ENCODE results near the gene YDJC. TPM values are rescaled to one million over a fixed set of nuclear protein-coding genes. Genes with fewer than 3 reads are reported as not detected.

The YDJC gene
- total and polyA plus RNA-seq, 2 of the 13 experiments (the other 11 are each of a cell fraction or from before 2014, with no cell fraction given): 15.3 to 32.0 TPM

GRCh38 chr22:21633481-21633880 is 3.7 kb upstream of the YDJC start:
- ATAC-seq: no peak
- POLR2A ChIA-PET: interaction anchor here (2.0 kb wide), 1 partner anchor 8 kb away, joined by 34 read pairs; the partner anchor contains the start of gene SDF2L1
- no TSS peak for BruUV-seq (replicated peaks)

GRCh38 chr22:21632931-21633330 is 3.1 kb upstream of the YDJC start:
- peaks cover 60% of the 10 kb centered on the region for H3K4me1 ChIP-seq (ENCODE audit: insufficient read depth, low read length)
- in situ Hi-C loops (cut with HindIII; ENCODE audit: extremely low pct_ligation_motif_present, low pct_unique_long_range_greater_than_20kb) (no loop called here), intact Hi-C loops (cut with micrococcal nuclease; ENCODE audit: unreplicated experiment) (no loop called here)
- peaks cover 2 to 7% of the 10 kb centered on the region in 2 experiments; a peak in 2 of 5 replicates for H3K36me3 ChIP-seq (replicated peaks in 1 of 2; ENCODE audit: control insufficient read depth in 1 of 2, insufficient read depth in 2 of 2, low read length in 2 of 2)
- H3K4me2 ChIP-seq (ENCODE audit: low read depth, low read length): 0 out of 2 replicates have a peak overlapping the region, but pooled peaks have one; percentile 18
- peaks cover 0 to 4% of the 10 kb centered on the region in 2 experiments; a peak in 2 of 5 replicates for H3K27me3 ChIP-seq (ENCODE audit: control insufficient read depth in 1 of 2, insufficient read depth in 2 of 2, low read length in 2 of 2)
- H3K27ac ChIP-seq (ENCODE audit: extremely low read length, insufficient read depth, low read length): no peak overlapping the region
- no peak for FAIRE-seq
- H3K9me3 ChIP-seq (ENCODE audit: low read length): no peaks in the 10 kb centered on the region
- no peak overlapping the region for H3K9ac ChIP-seq (ENCODE audit: insufficient read depth, low read depth, low read length)
- CTCF ChIA-PET (ENCODE audit: low intra/inter-chr PET ratio, low total read pairs): no interaction called here
- no peak for ATAC-seq
- H4K20me1 ChIP-seq (ENCODE audit: insufficient read depth, low read length): no peaks in the 10 kb centered on the region
- no TSS peak for BruUV-seq (replicated peaks)
- DNase-seq (ENCODE audit: low spot score): no peak
- 96% methylated on average over 6 of the region's 18 CpGs for WGBS (ENCODE audit: low lambda C conversion rate)
- POLR2A ChIA-PET: interaction anchor here (0.9 to 2.1 kb wide), 3 partner anchors 9 to 33 kb away, joined by 4 to 34 read pairs (median 9); partner anchors contain the start of genes PPIL2 and SDF2L1
- no peak overlapping the region for H2AFZ ChIP-seq (ENCODE audit: low read length)
- H3K4me3 ChIP-seq (replicated peaks in 1 of 3; ENCODE audit: insufficient read depth in 1 of 3, low read depth in 2 of 3, low read length in 3 of 3): no peak overlapping the region
- H3K79me2 ChIP-seq (ENCODE audit: insufficient read depth, low read length): peaks cover 16% of the 10 kb centered on the region
- TF ChIP-seq ZNF883 (CRISPR knock-in tag; IDR thresholded peaks at IDR 0.05; ENCODE audit: not compliant biosample characterization): no peak
- peak; percentile 4; the same call in 1 of the 2 replicates for TF ChIP-seq ZNF687 (CRISPR knock-in tag; IDR thresholded peaks at IDR 0.05)
- peak; percentile 5; the same call in 1 of the 2 replicates for TF ChIP-seq ZBTB38 (CRISPR knock-in tag; IDR thresholded peaks at IDR 0.05)
- TF ChIP-seq GATAD2A (CRISPR knock-in tag; IDR thresholded peaks at IDR 0.05): no peak
- TF ChIP-seq FOXO1 (CRISPR knock-in tag; IDR thresholded peaks at IDR 0.05): no peak
- TF ChIP-seq KAT8 (CRISPR knock-in tag; IDR thresholded peaks at IDR 0.05): no peak
- TF ChIP-seq TAF15 (IDR thresholded peaks at IDR 0.05; ENCODE audit: low read depth, low read length, poor library complexity, severe bottlenecking): no peak
- TF ChIP-seq ZSCAN31 (CRISPR knock-in tag; IDR thresholded peaks at IDR 0.05; ENCODE audit: low read depth): no peak
- TF ChIP-seq HMG20B (CRISPR knock-in tag; conservative IDR thresholded peaks at IDR 0.05): no peak
- no peak for TF ChIP-seq ASH2L (IDR thresholded peaks at IDR 0.05; ENCODE audit: insufficient read length, low read depth, low read length)
- no peak for TF ChIP-seq ZMAT5 (CRISPR knock-in tag; IDR thresholded peaks at IDR 0.05; ENCODE audit: borderline replicate concordance, low read depth)
- no peak for TF ChIP-seq ZBTB7B (CRISPR knock-in tag; IDR thresholded peaks at IDR 0.05)
- no peak for TF ChIP-seq ZNF850 (CRISPR knock-in tag; conservative IDR thresholded peaks at IDR 0.05)
- TF ChIP-seq ZNF552 (CRISPR knock-in tag; IDR thresholded peaks at IDR 0.05; ENCODE audit: borderline replicate concordance): no peak

More at GRCh38 chr22:21633481-21633880, 3.7 kb upstream of the YDJC start:
- no peak overlapping the region for H3K9ac ChIP-seq (ENCODE audit: insufficient read depth, low read depth, low read length)
- intact Hi-C loops (cut with micrococcal nuclease; ENCODE audit: unreplicated experiment) (no loop called here), in situ Hi-C loops (cut with HindIII; ENCODE audit: extremely low pct_ligation_motif_present, low pct_unique_long_range_greater_than_20kb) (no loop called here)
- DNase-seq (ENCODE audit: low spot score) (no peak), FAIRE-seq (no peak)
- H3K4me2 ChIP-seq (ENCODE audit: low read depth, low read length): no peak overlapping the region
- WGBS (ENCODE audit: low lambda C conversion rate): 46% methylated on average over 3 of the region's 4 CpGs
- H3K27me3 ChIP-seq (ENCODE audit: control insufficient read depth in 1 of 2, insufficient read depth in 2 of 2, low read length in 2 of 2): peaks cover 0 to 4% of the 10 kb centered on the region in 2 experiments; a peak in 2 of 5 replicates
- no peak overlapping the region for H2AFZ ChIP-seq (ENCODE audit: low read length)
- no peaks in the 10 kb centered on the region for H4K20me1 ChIP-seq (ENCODE audit: insufficient read depth, low read length)
- H3K36me3 ChIP-seq (replicated peaks in 1 of 2; ENCODE audit: control insufficient read depth in 1 of 2, insufficient read depth in 2 of 2, low read length in 2 of 2): peaks cover 0 to 1% of the 10 kb centered on the region in 2 experiments; a peak in 1 of 5 replicates
- no peaks in the 10 kb centered on the region for H3K9me3 ChIP-seq (ENCODE audit: low read length)
- no peak overlapping the region for H3K27ac ChIP-seq (ENCODE audit: extremely low read length, insufficient read depth, low read length)
- TF ChIP-seq RXRA (CRISPR knock-in tag; IDR thresholded peaks at IDR 0.05): no peak
- TF ChIP-seq RFX5 (IDR thresholded peaks at IDR 0.05; ENCODE audit: low read depth, low read length): no peak
- TF ChIP-seq AHR (CRISPR knock-in tag; IDR thresholded peaks at IDR 0.05): no peak
- TF ChIP-seq ATF7-NPFF (CRISPR knock-in tag; IDR thresholded peaks at IDR 0.05; ENCODE audit: low read depth): no peak
- no peak overlapping the region for H3K4me3 ChIP-seq (replicated peaks in 1 of 3; ENCODE audit: insufficient read depth in 1 of 3, low read depth in 2 of 3, low read length in 3 of 3)
- H3K79me2 ChIP-seq (ENCODE audit: insufficient read depth, low read length): peaks cover 11% of the 10 kb centered on the region
- peaks cover 60% of the 10 kb centered on the region for H3K4me1 ChIP-seq (ENCODE audit: insufficient read depth, low read length)
- CTCF ChIA-PET (ENCODE audit: low intra/inter-chr PET ratio, low total read pairs): no interaction called here
